Measurements from ENCODE around the gene KCNQ1. TPM values are rescaled to one million over a fixed set of nuclear protein-coding genes. Genes with fewer than 3 reads are reported as not detected.

The KCNQ1 gene
- total and polyA plus RNA-seq, 2 experiments from 2014 or later = 0.45 to 0.87 TPM

DNA sequence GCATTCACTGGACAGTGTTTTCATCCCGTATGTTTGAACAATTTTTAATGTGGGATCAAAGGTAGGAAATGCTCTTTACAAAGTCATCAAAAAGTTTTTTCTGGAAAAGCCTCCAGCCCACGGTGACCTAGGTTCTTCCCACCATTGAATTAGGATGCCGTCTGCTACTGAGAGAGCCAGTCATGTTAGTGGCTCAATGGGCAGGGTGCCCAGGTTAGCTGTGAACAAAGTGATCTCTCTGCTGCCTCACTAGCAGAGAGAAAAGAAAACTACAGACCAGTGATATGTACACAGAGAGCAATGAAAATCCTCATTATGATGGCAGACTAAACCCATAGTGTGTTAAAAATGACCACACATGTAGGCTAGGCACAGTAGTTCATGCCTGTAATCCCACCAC lies 32.4 kb downstream of the KCNQ1 start:
- H4K20me1 ChIP-seq (replicated peaks; ENCODE audit: insufficient read depth) = no peaks in the 10 kb centered on the region
- no peaks in the 10 kb centered on the region for H3F3A ChIP-seq (replicated peaks; ENCODE audit: low read depth)
- Mint-ChIP-seq H3K4me3 (no peak overlapping the region), H3K27me3 (ENCODE audit: insufficient read depth, low read depth, poor library complexity) (peaks cover 60% of the 10 kb centered on the region), H3K36me3 (ENCODE audit: low read depth) (peaks cover 13% of the 10 kb centered on the region), H3K27ac (no peak overlapping the region), H3K9me3 (peaks cover 42% of the 10 kb centered on the region), H3K4me1 (no peaks in the 10 kb centered on the region)
- H3K27me3 ChIP-seq (ENCODE audit: insufficient read depth) = peaks cover 59% of the 10 kb centered on the region
- H3K4me3 ChIP-seq = no peak overlapping the region
- H3K27ac ChIP-seq (ENCODE audit: low read depth) = no peak overlapping the region
- ATAC-seq = no peak
- no peak overlapping the region for H2AFZ ChIP-seq
- no peaks in the 10 kb centered on the region for H3K4me1 ChIP-seq (ENCODE audit: insufficient read depth)
- H3K9me2 ChIP-seq (ENCODE audit: insufficient read depth) = no peaks in the 10 kb centered on the region
- no peak overlapping the region for H3K4me2 ChIP-seq
- no peaks in the 10 kb centered on the region for H3K36me3 ChIP-seq (ENCODE audit: insufficient read depth)
- no peak for TF ChIP-seq NANOG (IDR thresholded peaks at IDR 0.05; ENCODE audit: borderline replicate concordance)
- no peak for TF ChIP-seq STAT1 (IDR thresholded peaks at IDR 0.05; ENCODE audit: unreplicated experiment)
- TF ChIP-seq ZNF114 (CRISPR knock-in tag; IDR thresholded peaks at IDR 0.05) = no peak
- TF ChIP-seq JUNB (IDR thresholded peaks at IDR 0.05; ENCODE audit: unreplicated experiment) = no peak
- TF ChIP-seq EZH2 (IDR thresholded peaks at IDR 0.05; ENCODE audit: low read depth, unreplicated experiment) = no peak
- TF ChIP-seq, protein P1, sequence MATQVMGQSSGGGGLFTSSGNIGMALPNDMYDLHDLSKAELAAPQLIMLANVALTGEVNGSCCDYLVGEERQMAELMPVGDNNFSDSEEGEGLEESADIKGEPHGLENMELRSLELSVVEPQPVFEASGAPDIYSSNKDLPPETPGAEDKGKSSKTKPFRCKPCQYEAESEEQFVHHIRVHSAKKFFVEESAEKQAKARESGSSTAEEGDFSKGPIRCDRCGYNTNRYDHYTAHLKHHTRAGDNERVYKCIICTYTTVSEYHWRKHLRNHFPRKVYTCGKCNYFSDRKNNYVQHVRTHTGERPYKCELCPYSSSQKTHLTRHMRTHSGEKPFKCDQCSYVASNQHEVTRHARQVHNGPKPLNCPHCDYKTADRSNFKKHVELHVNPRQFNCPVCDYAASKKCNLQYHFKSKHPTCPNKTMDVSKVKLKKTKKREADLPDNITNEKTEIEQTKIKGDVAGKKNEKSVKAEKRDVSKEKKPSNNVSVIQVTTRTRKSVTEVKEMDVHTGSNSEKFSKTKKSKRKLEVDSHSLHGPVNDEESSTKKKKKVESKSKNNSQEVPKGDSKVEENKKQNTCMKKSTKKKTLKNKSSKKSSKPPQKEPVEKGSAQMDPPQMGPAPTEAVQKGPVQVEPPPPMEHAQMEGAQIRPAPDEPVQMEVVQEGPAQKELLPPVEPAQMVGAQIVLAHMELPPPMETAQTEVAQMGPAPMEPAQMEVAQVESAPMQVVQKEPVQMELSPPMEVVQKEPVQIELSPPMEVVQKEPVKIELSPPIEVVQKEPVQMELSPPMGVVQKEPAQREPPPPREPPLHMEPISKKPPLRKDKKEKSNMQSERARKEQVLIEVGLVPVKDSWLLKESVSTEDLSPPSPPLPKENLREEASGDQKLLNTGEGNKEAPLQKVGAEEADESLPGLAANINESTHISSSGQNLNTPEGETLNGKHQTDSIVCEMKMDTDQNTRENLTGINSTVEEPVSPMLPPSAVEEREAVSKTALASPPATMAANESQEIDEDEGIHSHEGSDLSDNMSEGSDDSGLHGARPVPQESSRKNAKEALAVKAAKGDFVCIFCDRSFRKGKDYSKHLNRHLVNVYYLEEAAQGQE (IDR thresholded peaks at IDR 0.05; ENCODE audit: unreplicated experiment) = no peak
- no peak for TF ChIP-seq ZNF331 (CRISPR knock-in tag; IDR thresholded peaks at IDR 0.05; ENCODE audit: low read depth)
- no peak for TF ChIP-seq ZNF462 (CRISPR knock-in tag; IDR thresholded peaks at IDR 0.05)
- no peak for TF ChIP-seq EZH2phosphoT487 (IDR thresholded peaks at IDR 0.05; ENCODE audit: unreplicated experiment)
- TF ChIP-seq CREB1 (CRISPR knock-in tag; IDR thresholded peaks at IDR 0.05; ENCODE audit: low read depth) = no peak
- TF ChIP-seq, protein P2, sequence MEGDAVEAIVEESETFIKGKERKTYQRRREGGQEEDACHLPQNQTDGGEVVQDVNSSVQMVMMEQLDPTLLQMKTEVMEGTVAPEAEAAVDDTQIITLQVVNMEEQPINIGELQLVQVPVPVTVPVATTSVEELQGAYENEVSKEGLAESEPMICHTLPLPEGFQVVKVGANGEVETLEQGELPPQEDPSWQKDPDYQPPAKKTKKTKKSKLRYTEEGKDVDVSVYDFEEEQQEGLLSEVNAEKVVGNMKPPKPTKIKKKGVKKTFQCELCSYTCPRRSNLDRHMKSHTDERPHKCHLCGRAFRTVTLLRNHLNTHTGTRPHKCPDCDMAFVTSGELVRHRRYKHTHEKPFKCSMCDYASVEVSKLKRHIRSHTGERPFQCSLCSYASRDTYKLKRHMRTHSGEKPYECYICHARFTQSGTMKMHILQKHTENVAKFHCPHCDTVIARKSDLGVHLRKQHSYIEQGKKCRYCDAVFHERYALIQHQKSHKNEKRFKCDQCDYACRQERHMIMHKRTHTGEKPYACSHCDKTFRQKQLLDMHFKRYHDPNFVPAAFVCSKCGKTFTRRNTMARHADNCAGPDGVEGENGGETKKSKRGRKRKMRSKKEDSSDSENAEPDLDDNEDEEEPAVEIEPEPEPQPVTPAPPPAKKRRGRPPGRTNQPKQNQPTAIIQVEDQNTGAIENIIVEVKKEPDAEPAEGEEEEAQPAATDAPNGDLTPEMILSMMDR (conservative IDR thresholded peaks at IDR 0.05; ENCODE audit: low read depth in 2 of 2) = no peak
- no peak for TF ChIP-seq POLR2AphosphoS5 (IDR thresholded peaks at IDR 0.05; ENCODE audit: low read depth)
- TF ChIP-seq ETS1 (IDR thresholded peaks at IDR 0.05) = no peak
- H3K79me2 ChIP-seq (replicated peaks; ENCODE audit: insufficient read depth) = no peaks in the 10 kb centered on the region
- no peak for DNase-seq (ENCODE audit: low spot score)

Measured in GM23338 (cell line).